ENCODE measurements around the gene RMI1.

Gene RMI1

DNA sequence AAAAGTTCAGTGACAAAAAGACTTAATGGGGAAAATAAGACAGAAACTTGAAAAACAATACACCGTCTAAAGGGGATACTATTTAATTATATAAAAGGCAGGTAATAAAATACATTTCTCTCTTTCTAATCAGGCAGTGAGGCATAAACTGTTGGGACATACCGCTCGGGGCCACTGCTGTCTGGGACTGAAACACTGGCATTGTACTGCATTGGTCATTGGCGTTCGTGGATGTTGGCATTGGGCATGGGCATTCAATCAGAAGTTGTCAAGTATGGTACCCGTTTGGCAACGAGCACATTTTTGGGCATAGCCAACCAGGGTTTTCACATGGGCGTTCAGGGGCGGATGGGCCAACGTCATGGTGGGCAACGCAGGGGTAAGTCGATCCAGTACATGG lies 5.3 kb upstream of the RMI1 start:
- DNase-seq = no peak
- 98% methylated on average over 9 of the region's 12 CpGs for WGBS

DNA sequence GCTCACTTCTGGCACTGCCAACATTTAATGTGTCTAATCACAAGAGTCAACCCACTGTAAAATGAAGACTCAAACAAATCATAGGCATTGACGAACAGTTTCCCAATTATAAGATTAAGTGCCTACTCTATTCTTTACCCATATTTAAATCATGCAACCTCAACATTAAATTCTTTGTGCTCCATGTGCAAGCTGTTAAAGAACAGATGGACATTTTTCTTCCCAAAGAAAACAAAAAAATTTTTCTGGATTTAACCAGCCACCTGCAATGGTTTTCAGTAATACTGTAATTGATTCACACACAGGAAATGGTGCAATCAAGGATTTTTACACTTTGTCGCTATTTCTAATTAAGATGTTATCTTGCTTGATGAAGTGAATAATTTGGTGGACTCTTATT lies 4.2 kb upstream of the RMI1 start:
- Histone ChIP-seq H2BK5ac (ENCODE audit: low read depth, low read length, poor library complexity, severe bottlenecking) (no peak overlapping the region), H2BK12ac (ENCODE audit: low read length in 2 of 2) (no peak overlapping the region), H2AK5ac (ENCODE audit: low read length, severe bottlenecking) (no peak overlapping the region), H3K14ac (ENCODE audit: low read length in 2 of 2) (no peak overlapping the region), H3K4me1 (ENCODE audit: control insufficient read depth, insufficient read depth, low read depth, low read length) (peaks cover under 1% of the 10 kb centered on the region), H3K4me2 (ENCODE audit: low read length, poor library complexity, severe bottlenecking) (no peak overlapping the region), H3K4me3 (ENCODE audit: insufficient read depth in 1 of 2, low read depth in 1 of 2, low read length in 2 of 2) (no peak overlapping the region), H3K4ac (ENCODE audit: low read depth in 1 of 2, low read length in 2 of 2) (no peak overlapping the region), H3K23ac (ENCODE audit: low read length in 2 of 2) (no peak overlapping the region), H3K18ac (ENCODE audit: low read depth in 1 of 2, low read length in 2 of 2) (no peak overlapping the region), H3K27ac (ENCODE audit: low read length, poor library complexity, severe bottlenecking) (no peak overlapping the region), H2BK15ac (ENCODE audit: low read depth, poor library complexity, severe bottlenecking) (no peak overlapping the region), H3K36me3 (ENCODE audit: control insufficient read depth in 1 of 2, insufficient read depth in 2 of 2, low read depth in 1 of 2, low read length in 2 of 2) (peaks cover 11 to 68% of the 10 kb centered on the region in 2 experiments), H2BK120ac (ENCODE audit: low read depth, low read length) (no peak overlapping the region), H4K8ac (ENCODE audit: low read length) (no peak overlapping the region), H3K9me3 (ENCODE audit: control insufficient read depth, low read length) (no peaks in the 10 kb centered on the region), H4K91ac (ENCODE audit: low read length) (no peak overlapping the region), H3K79me1 (replicated peaks; ENCODE audit: low read length, poor library complexity, severe bottlenecking) (no peaks in the 10 kb centered on the region), H3K9ac (ENCODE audit: low read length) (peak overlapping the region; percentile 99), H3K27me3 (ENCODE audit: control insufficient read depth in 1 of 2, insufficient read depth in 1 of 2, low read length in 2 of 2) (no peaks in the 10 kb centered on the region), H2AFZ (ENCODE audit: low read depth, low read length) (no peak overlapping the region)
- WGBS = 94% methylated on average over 1 of the region's 2 CpGs
- no peak for DNase-seq

More for the DNA sequence above, 5.3 kb upstream of the RMI1 start:
- Histone ChIP-seq H3K9me3 (ENCODE audit: control insufficient read depth, low read length) (no peaks in the 10 kb centered on the region), H3K18ac (ENCODE audit: low read depth in 1 of 2, low read length in 2 of 2) (no peak overlapping the region), H3K79me1 (replicated peaks; ENCODE audit: low read length, poor library complexity, severe bottlenecking) (no peaks in the 10 kb centered on the region), H2BK12ac (ENCODE audit: low read length in 2 of 2) (no peak overlapping the region), H3K27ac (ENCODE audit: low read length, poor library complexity, severe bottlenecking) (no peak overlapping the region), H4K8ac (ENCODE audit: low read length) (no peak overlapping the region), H3K23ac (ENCODE audit: low read length in 2 of 2) (no peak overlapping the region), H3K4me1 (ENCODE audit: control insufficient read depth, insufficient read depth, low read depth, low read length) (no peaks in the 10 kb centered on the region), H2AK5ac (ENCODE audit: low read length, severe bottlenecking) (no peak overlapping the region), H2BK5ac (ENCODE audit: low read depth, low read length, poor library complexity, severe bottlenecking) (no peak overlapping the region), H2BK15ac (ENCODE audit: low read depth, poor library complexity, severe bottlenecking) (no peak overlapping the region), H3K9ac (ENCODE audit: low read length) (no peak overlapping the region), H3K27me3 (ENCODE audit: control insufficient read depth in 1 of 2, insufficient read depth in 1 of 2, low read length in 2 of 2) (no peaks in the 10 kb centered on the region), H4K91ac (ENCODE audit: low read length) (no peak overlapping the region), H3K4me3 (ENCODE audit: insufficient read depth in 1 of 2, low read depth in 1 of 2, low read length in 2 of 2) (no peak overlapping the region), H3K4ac (ENCODE audit: low read depth in 1 of 2, low read length in 2 of 2) (no peak overlapping the region), H2BK120ac (ENCODE audit: low read depth, low read length) (no peak overlapping the region), H3K36me3 (ENCODE audit: control insufficient read depth in 1 of 2, insufficient read depth in 2 of 2, low read depth in 1 of 2, low read length in 2 of 2) (peaks cover 11 to 79% of the 10 kb centered on the region in 2 experiments), H3K14ac (ENCODE audit: low read length in 2 of 2) (no peak overlapping the region), H3K4me2 (ENCODE audit: low read length, poor library complexity, severe bottlenecking) (no peak overlapping the region), H2AFZ (ENCODE audit: low read depth, low read length) (no peak overlapping the region)

DNA sequence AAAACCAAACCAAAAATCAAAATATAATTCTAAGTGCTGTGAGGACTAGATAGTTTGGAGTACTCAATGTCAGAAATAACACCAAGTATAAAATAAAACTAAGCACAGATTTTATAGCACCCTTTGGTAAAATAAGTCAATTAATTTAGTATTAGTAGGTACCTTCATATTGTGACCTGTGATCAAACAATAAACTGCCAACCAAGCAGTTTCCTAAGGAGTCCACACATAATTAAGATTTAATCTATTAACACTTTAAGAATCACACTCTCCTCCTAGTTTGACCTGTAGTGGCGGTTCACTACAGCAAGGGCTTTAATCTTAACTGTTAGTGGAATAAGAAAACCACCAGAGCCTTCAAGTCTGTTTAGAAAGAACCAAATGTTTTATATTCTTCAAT lies 3.4 kb upstream of the RMI1 start:
- Histone ChIP-seq H3K18ac (ENCODE audit: low read depth in 1 of 2, low read length in 2 of 2) (no peak overlapping the region), H3K4me2 (ENCODE audit: low read length, poor library complexity, severe bottlenecking) (no peak overlapping the region), H2BK5ac (ENCODE audit: low read depth, low read length, poor library complexity, severe bottlenecking) (no peak overlapping the region), H2BK12ac (ENCODE audit: low read length in 2 of 2) (no peak overlapping the region), H3K36me3 (ENCODE audit: control insufficient read depth in 1 of 2, insufficient read depth in 2 of 2, low read depth in 1 of 2, low read length in 2 of 2) (peaks cover 5 to 60% of the 10 kb centered on the region in 2 experiments), H2AFZ (ENCODE audit: low read depth, low read length) (no peak overlapping the region), H3K9ac (ENCODE audit: low read length) (peak overlapping the region; percentile 99), H4K91ac (ENCODE audit: low read length) (no peak overlapping the region), H2BK120ac (ENCODE audit: low read depth, low read length) (no peak overlapping the region), H3K79me1 (replicated peaks; ENCODE audit: low read length, poor library complexity, severe bottlenecking) (no peaks in the 10 kb centered on the region), H3K23ac (ENCODE audit: low read length in 2 of 2) (no peak overlapping the region), H4K8ac (ENCODE audit: low read length) (no peak overlapping the region), H3K27me3 (ENCODE audit: control insufficient read depth in 1 of 2, insufficient read depth in 1 of 2, low read length in 2 of 2) (no peaks in the 10 kb centered on the region), H2BK15ac (ENCODE audit: low read depth, poor library complexity, severe bottlenecking) (no peak overlapping the region), H3K4me3 (ENCODE audit: insufficient read depth in 1 of 2, low read depth in 1 of 2, low read length in 2 of 2) (peak overlapping the region in 1 of 2 experiments; percentile 96), H3K4me1 (ENCODE audit: control insufficient read depth, insufficient read depth, low read depth, low read length) (peaks cover 2% of the 10 kb centered on the region), H2AK5ac (ENCODE audit: low read length, severe bottlenecking) (no peak overlapping the region), H3K14ac (ENCODE audit: low read length in 2 of 2) (no peak overlapping the region), H3K4ac (ENCODE audit: low read depth in 1 of 2, low read length in 2 of 2) (no peak overlapping the region), H3K27ac (ENCODE audit: low read length, poor library complexity, severe bottlenecking) (no peak overlapping the region), H3K9me3 (ENCODE audit: control insufficient read depth, low read length) (no peaks in the 10 kb centered on the region)
- WGBS = no CpG with 5 or more reads among the region's 1 CpG
- DNase-seq = no peak

DNA sequence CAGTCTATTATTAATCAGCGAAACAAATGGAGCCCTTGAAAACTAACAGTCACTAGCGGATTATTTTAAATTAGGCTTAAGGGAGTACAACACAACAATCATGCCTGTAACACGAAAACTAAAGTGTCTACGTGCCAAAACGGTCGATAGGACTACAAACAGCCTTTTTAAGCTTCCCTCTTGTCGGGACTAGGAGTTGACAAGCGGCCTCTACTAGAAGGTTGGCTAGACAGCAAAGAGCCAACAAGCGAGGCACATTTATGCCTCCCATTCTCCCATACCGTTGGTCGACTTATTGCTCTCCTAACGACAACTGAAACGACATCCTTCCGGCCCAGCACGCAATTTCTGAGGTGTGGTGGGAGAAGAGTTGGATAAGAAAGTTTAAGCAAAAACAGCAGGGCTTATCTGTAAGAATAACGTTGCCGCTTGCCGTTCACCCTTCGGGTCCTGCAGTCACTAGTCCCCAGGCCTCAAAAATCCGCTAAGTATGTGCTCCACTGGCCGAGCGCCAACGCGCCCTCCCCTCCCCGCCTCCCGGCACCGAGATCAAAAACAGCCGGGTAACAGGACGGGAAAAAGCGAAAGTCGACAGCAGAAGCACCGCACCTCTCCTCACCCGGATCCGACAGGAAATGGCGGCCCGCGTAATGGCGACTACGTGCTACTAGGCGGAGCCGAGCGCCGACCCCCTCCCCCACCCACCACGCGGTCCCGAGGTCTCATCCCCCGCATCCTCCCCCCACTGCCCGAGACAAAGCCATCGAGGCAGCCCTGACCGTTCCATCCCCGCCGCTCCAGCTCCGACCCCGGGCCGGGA lies 1.4 kb upstream of the RMI1 start:
- H3K4me3 ChIP-seq (ENCODE audit: insufficient read depth in 1 of 2, low read depth in 1 of 2, low read length in 2 of 2) = peak overlapping the region; percentile 94 to 96

More for the DNA sequence above, 1.4 kb upstream of the RMI1 start:
- under 1% methylated on average over 51 of the region's 55 CpGs for WGBS
- Histone ChIP-seq H3K79me1 (replicated peaks; ENCODE audit: low read length, poor library complexity, severe bottlenecking) (no peaks in the 10 kb centered on the region), H3K9me3 (ENCODE audit: control insufficient read depth, low read length) (no peaks in the 10 kb centered on the region), H2AK5ac (ENCODE audit: low read length, severe bottlenecking) (peak overlapping the region; percentile 100), H2BK12ac (ENCODE audit: low read length in 2 of 2) (peak overlapping the region in 1 of 2 experiments; percentile 86), H3K4me1 (ENCODE audit: control insufficient read depth, insufficient read depth, low read depth, low read length) (peaks cover 2% of the 10 kb centered on the region), H3K9ac (ENCODE audit: low read length) (peak overlapping the region; percentile 99), H2BK120ac (ENCODE audit: low read depth, low read length) (peak overlapping the region; percentile 96), H3K14ac (ENCODE audit: low read length in 2 of 2) (peak overlapping the region; percentile 79 to 100), H3K27me3 (ENCODE audit: control insufficient read depth in 1 of 2, insufficient read depth in 1 of 2, low read length in 2 of 2) (no peaks in the 10 kb centered on the region), H3K4ac (ENCODE audit: low read depth in 1 of 2, low read length in 2 of 2) (peak overlapping the region; percentile 99 to 100), H4K91ac (ENCODE audit: low read length) (peak overlapping the region; percentile 99), H3K36me3 (ENCODE audit: control insufficient read depth in 1 of 2, insufficient read depth in 2 of 2, low read depth in 1 of 2, low read length in 2 of 2) (peaks cover 5 to 40% of the 10 kb centered on the region in 2 experiments), H2AFZ (ENCODE audit: low read depth, low read length) (no peak overlapping the region), H3K27ac (ENCODE audit: low read length, poor library complexity, severe bottlenecking) (peak overlapping the region; percentile 94), H4K8ac (ENCODE audit: low read length) (peak overlapping the region; percentile 99), H3K4me2 (ENCODE audit: low read length, poor library complexity, severe bottlenecking) (peak overlapping the region; percentile 28), H2BK5ac (ENCODE audit: low read depth, low read length, poor library complexity, severe bottlenecking) (peak overlapping the region; percentile 95), H2BK15ac (ENCODE audit: low read depth, poor library complexity, severe bottlenecking) (peak overlapping the region; percentile 92), H3K18ac (ENCODE audit: low read depth in 1 of 2, low read length in 2 of 2) (peak overlapping the region; percentile 100), H3K23ac (ENCODE audit: low read length in 2 of 2) (peak overlapping the region; percentile 23 to 97)
- DNase-seq = peak; percentile 86
